ENCODE measurements around the gene COL18A1. TPM values are rescaled to one million over a fixed set of nuclear protein-coding genes. Genes with fewer than 3 reads are reported as not detected.
A peak's percentile ranks its signal among the peaks of the same experiment; 100 is the strongest.

Gene COL18A1
- total RNA-seq, 1 experiment from 2014 or later = 170 TPM

GRCh38 chr21:45383111-45383614 is 21.8 kb upstream of the COL18A1 start:
- Mint-ChIP-seq H3K4me3 (ENCODE audit: unreplicated experiment) (no peak overlapping the region), H3K27me3 (ENCODE audit: insufficient read depth, unreplicated experiment) (no peaks in the 10 kb centered on the region), H3K27ac (ENCODE audit: unreplicated experiment) (no peak overlapping the region), H3K9me3 (ENCODE audit: unreplicated experiment) (no peaks in the 10 kb centered on the region), H3K36me3 (ENCODE audit: insufficient read depth, unreplicated experiment) (no peaks in the 10 kb centered on the region), H3K4me1 (ENCODE audit: low read depth, unreplicated experiment) (peaks cover 16% of the 10 kb centered on the region)
- Histone ChIP-seq H3K36me3 (ENCODE audit: control insufficient read depth, insufficient read depth, low read length) (no peaks in the 10 kb centered on the region), H3K4me1 (peaks cover 26% of the 10 kb centered on the region), H3K4me3 (ENCODE audit: low read depth, low read length) (no peak overlapping the region), H3K9me3 (no peaks in the 10 kb centered on the region), H3K27me3 (replicated peaks; ENCODE audit: control insufficient read depth, insufficient read depth, low read length) (no peaks in the 10 kb centered on the region)
- TF ChIP-seq CTCF (IDR thresholded peaks at IDR 0.05; ENCODE audit: insufficient read depth in 1 of 2, low read depth in 1 of 2, low read length in 1 of 2, severe bottlenecking in 1 of 2, unreplicated experiment in 1 of 2) = no peak
- no TSS peak for BruUV-seq (replicated peaks)
- peak in 1 of 2 experiments; percentile 43 for DNase-seq
- CTCF ChIA-PET = no interaction called here
- POLR2A ChIA-PET = no interaction called here
- intact Hi-C loops (cut with micrococcal nuclease; ENCODE audit: unreplicated experiment) = loop anchor here (10.0 kb wide), 1 partner anchor 52 kb away; no protein-coding TSS in a partner anchor

GRCh38 chr21:45383615-45384201 is 21.3 kb upstream of the COL18A1 start:
- no peak overlapping the region for H3K4me3 ChIP-seq (ENCODE audit: low read depth, low read length)
- BruUV-seq (replicated peaks) = no TSS peak
- Mint-ChIP-seq H3K27ac (ENCODE audit: unreplicated experiment) (no peak overlapping the region), H3K36me3 (ENCODE audit: insufficient read depth, unreplicated experiment) (no peaks in the 10 kb centered on the region), H3K27me3 (ENCODE audit: insufficient read depth, unreplicated experiment) (no peaks in the 10 kb centered on the region), H3K4me1 (ENCODE audit: low read depth, unreplicated experiment) (peaks cover 16% of the 10 kb centered on the region), H3K9me3 (ENCODE audit: unreplicated experiment) (no peaks in the 10 kb centered on the region), H3K4me3 (ENCODE audit: unreplicated experiment) (no peak overlapping the region)
- TF ChIP-seq CTCF (IDR thresholded peaks at IDR 0.05; ENCODE audit: insufficient read depth in 1 of 2, low read depth in 1 of 2, low read length in 1 of 2, severe bottlenecking in 1 of 2, unreplicated experiment in 1 of 2) = no peak
- intact Hi-C loops (cut with micrococcal nuclease; ENCODE audit: unreplicated experiment) = loop anchor here (10.0 kb wide), 1 partner anchor 51 kb away; no protein-coding TSS in a partner anchor
- ChIA-PET POLR2A (no interaction called here), CTCF (interaction anchor here (0.6 kb wide), 1 partner anchor 96 kb away, joined by 3 read pairs; the partner anchor contains the start of gene POFUT2)
- H3K27me3 ChIP-seq (replicated peaks; ENCODE audit: control insufficient read depth, insufficient read depth, low read length) = no peaks in the 10 kb centered on the region
- DNase-seq = peak in 1 of 2 experiments; percentile 39
- H3K36me3 ChIP-seq (ENCODE audit: control insufficient read depth, insufficient read depth, low read length) = no peaks in the 10 kb centered on the region
- no peaks in the 10 kb centered on the region for H3K9me3 ChIP-seq
- peaks cover 24% of the 10 kb centered on the region for H3K4me1 ChIP-seq

GRCh38 chr21:45384656-45385548 is 20.1 kb upstream of the COL18A1 start:
- ChIA-PET CTCF (interaction anchor here (1.0 kb wide), 1 partner anchor 28 kb away, joined by 4 read pairs; no protein-coding TSS in a partner anchor), POLR2A (interaction anchor here (1.5 kb wide), 1 partner anchor 43 kb away, joined by 4 read pairs; no protein-coding TSS in a partner anchor)
- Histone ChIP-seq H3K27me3 (replicated peaks; ENCODE audit: control insufficient read depth, insufficient read depth, low read length) (no peaks in the 10 kb centered on the region), H3K4me1 (peaks cover 24% of the 10 kb centered on the region), H3K36me3 (ENCODE audit: control insufficient read depth, insufficient read depth, low read length) (no peaks in the 10 kb centered on the region), H3K4me3 (ENCODE audit: low read depth, low read length) (no peak overlapping the region), H3K9me3 (no peaks in the 10 kb centered on the region)
- no peaks in the 10 kb centered on the region for H3K9me3 Mint-ChIP-seq (ENCODE audit: unreplicated experiment)
- no peak overlapping the region for H3K4me3 Mint-ChIP-seq (ENCODE audit: unreplicated experiment)
- H3K4me1 Mint-ChIP-seq (ENCODE audit: low read depth, unreplicated experiment) = peaks cover 7% of the 10 kb centered on the region
- TF ChIP-seq CTCF (IDR thresholded peaks at IDR 0.05; ENCODE audit: insufficient read depth in 1 of 2, low read depth in 1 of 2, low read length in 1 of 2, severe bottlenecking in 1 of 2, unreplicated experiment in 1 of 2) = no peak
- intact Hi-C loops (cut with micrococcal nuclease; ENCODE audit: unreplicated experiment) = loop anchor here (10.0 kb wide), 1 partner anchor 50 kb away; no protein-coding TSS in a partner anchor
- BruUV-seq (replicated peaks) = no TSS peak
- H3K27me3 Mint-ChIP-seq (ENCODE audit: insufficient read depth, unreplicated experiment) = no peaks in the 10 kb centered on the region
- H3K36me3 Mint-ChIP-seq (ENCODE audit: insufficient read depth, unreplicated experiment) = no peaks in the 10 kb centered on the region
- peak in 1 of 2 experiments; percentile 22 for DNase-seq
- H3K27ac Mint-ChIP-seq (ENCODE audit: unreplicated experiment) = peak overlapping the region; percentile 66

Data from Caco-2 (cell line).